Activated CD4-positive, CD25-positive, alpha-beta regulatory T cell treated with anti-CD3 and anti-CD28 coated beads, Interleukin-2, amount 50 U/mL, for 16 hours (primary cell): ENCODE results near the gene ZNF121.
"Not testable (repeated sequence)": the region's sequence is repeated elsewhere in the genome, so short reads cannot be mapped to it uniquely, and the experiment has no call there.

Experiments used
- DNase-seq: peaks from one replicate; pipeline ENCODE4 v3.0.0-alpha.2; 2020; ENCODE audit warnings: low read depth, low spot score

ZNF121 gene

DNA sequence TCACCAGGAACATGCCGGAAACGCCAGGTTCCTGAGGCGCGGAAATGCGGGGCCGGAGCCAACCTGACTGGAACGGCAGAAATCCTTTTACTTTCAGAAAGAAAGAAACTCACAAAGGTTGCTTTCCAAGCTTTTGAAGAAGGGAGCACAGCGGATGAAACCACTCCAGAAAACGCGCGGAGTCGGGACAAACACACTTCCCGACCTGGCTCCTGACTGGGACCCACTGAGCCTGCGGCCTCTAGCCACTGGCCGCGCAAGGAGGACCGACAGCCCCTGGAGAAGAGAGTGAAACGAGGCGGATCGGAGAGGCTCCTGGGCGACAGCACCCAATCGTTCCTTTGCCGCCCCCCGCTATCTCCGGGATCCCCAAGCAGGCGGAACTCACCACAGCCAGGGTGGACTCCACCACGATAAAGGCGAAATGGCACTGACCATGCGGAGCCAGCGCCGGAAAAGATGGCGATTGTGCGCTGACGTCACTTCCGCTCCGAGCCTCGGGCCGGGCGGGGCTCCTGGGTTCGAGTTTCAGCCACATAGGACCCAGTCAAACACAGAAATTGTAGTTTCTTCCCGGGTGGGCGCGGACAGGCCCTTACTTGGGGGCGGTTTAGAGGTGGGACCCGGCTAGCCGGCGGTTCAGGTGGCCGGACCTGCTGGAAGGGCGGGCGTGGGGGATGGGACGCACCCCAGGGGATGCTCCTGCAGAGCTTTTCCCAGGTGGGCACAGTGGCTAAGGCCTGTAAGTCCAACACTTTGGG is at the start of gene ZNF121:
Gene ZNF121 (minus strand): TSS at position 432 of the 761 bp plus-strand sequence. CDS start 16,407 bp downstream, outside the sequence.
- peak; percentile 59 for DNase-seq

- no peak for DNase-seq
Measured at GRCh38 chr19:9627856-9628255, 43.6 kb upstream of the ZNF121 start.

DNA sequence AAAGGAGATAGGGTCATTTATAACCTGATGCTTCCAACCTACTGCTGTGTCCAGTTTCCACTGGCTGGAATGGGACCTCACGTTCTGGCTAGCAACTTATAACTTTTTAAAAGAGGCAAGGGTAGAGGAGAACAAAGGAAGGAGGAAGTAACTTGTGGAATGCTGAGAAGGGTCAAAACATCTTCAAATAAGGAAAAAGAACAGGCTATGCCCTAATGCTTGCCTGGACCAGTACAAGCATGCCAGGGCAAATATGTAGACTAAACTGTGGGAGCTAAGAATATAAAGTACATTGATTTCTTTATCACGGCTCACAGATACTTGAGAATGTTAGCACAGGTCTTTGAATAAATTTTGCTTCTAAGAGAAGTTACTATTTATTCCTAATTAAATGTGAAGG is 38.2 kb upstream of the ZNF121 start:
- DNase-seq: no peak

- DNase-seq: peak; percentile 85
Measured at GRCh38 chr19:9621156-9622037, 37.1 kb upstream of the ZNF121 start, which contains the start of gene ZNF561. TSS of gene ZNF561 (minus strand) at chr19:9621232. CDS start at chr19:9619456, 1,776 bp downstream.

DNA sequence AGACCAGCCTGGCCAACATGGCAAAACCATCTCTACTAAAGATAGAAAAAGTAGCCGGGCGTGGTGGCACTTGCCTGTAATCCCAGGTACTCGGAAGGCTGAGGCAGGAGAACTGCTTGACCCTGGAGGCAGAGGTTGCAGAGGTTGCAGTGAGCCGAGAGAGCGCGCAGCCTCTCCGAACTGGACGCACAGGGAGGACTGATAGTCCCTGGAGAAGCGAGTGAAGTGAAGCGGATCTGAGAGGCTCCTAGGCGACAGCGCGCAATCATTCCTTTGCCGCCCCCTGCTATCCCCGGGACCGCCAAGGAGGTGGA is 36.5 kb upstream of the ZNF121 start:
- no peak for DNase-seq

GRCh38 chr19:9615844-9616243 is 31.5 kb upstream of the ZNF121 start:
- DNase-seq: no peak

DNA sequence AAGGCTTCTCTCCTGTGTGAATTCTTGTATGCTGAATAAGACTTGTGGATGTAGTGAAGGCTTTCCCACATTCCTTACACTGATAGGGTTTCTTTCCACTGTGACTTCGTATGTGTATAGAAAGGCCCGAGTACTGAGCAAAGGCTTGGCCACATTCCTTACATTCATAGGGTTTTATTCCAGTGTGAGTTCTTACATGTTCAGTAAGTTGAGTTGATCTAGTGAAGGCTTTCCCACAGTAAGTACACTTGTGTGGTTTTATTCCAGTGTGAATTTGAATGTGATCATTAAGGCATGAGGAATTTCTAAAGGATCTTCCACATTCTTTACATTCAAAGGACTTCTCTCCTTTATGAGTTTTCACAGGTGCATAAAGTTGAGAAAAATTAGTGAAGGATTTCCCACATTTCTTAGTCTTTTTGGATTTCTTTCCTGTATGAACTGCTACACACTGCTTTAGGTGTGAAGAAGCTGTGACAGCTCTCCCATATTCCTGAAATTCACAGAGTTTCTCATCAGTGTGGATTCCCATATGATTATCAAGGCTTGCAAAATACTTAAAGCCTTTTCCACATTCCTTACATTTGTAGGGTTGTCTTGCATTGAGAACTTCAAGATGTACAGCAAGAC is 26.3 kb upstream of the ZNF121 start:
- DNase-seq: no peak

DNA sequence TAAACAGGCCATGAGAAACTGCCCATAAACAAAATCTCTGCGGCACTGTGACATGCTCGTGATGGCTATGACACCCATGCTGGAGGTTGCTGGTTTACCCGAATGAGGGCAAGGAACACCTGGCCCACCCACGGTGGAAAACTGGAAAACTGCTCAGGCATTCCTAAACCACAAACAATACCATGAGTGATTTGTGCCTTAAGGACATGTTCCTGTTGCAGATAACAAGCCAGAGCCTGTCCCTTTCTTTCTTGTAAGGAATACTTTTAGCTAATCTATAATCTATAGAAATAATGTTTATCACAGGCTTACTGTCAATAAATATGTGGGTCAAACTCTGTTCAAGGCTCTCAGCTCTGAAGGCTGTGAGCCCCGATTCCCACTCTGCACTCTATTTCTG is 24.6 kb upstream of the ZNF121 start:
- no peak for DNase-seq

DNA sequence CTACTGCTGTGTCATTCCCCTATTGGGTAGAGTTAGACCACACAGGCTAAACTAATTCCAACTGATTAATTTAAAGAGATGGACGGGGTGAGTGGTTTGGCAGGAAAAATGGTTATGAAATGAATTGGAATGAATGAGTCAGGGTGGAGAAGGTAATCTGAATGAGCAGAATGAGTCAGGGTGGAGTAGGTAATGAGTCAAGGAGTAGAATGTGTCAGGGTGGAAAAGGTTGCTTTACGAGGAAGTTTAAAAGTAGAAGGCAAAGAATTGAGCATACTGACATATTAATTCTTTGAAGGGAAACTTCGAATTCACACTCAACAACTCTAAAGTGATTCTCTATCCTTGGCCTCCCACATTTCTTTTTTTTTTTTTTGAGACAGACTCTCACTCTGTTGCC is 12.7 kb upstream of the ZNF121 start:
- no peak for DNase-seq

- peak; percentile 55 for DNase-seq
Measured at GRCh38 chr19:9586764-9587163, 2.5 kb upstream of the ZNF121 start.

GRCh38 chr19:9582081-9582725 is 2.1 kb downstream of the ZNF121 start:
- DNase-seq: not testable (repeated sequence)

DNA sequence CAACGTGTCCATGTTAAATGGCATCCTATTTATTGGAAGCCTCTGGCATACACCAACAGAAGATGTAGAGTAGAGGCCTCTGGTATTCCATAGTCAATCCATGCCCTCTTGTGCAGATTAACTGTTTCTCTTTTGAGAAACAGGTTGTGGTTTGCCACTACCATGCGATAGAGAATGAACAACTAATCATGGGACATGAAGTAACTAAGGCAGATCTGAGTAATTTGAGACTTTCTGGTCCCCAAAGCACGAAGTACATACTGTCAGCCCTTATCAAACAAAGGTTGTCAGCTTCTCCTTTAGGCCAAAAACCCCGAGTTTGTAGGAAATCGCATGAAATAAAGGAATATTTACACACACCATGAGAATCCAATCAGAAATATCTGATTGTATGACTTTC is 3.6 kb downstream of the ZNF121 start:
- DNase-seq: no peak

DNA sequence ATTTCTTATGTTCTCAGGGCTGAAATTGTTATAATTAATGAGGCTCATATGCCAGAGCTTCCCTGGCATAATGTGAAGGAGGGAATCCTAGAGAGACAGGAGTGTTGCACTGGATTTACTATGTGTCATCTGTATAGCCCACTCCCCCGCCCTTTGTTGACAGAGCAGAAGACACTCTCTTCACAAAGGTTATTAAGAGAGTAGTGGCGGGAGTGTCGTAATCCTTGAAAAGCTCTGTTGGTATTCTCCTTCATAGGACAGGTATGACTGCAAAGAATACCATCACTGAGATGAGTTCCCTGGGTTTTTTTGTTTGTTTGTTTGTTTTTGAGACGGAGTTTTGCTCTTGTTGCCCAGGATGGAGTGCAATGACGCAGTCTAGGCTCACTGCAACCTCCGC is 14.0 kb downstream of the ZNF121 start:
- no peak for DNase-seq

DNA sequence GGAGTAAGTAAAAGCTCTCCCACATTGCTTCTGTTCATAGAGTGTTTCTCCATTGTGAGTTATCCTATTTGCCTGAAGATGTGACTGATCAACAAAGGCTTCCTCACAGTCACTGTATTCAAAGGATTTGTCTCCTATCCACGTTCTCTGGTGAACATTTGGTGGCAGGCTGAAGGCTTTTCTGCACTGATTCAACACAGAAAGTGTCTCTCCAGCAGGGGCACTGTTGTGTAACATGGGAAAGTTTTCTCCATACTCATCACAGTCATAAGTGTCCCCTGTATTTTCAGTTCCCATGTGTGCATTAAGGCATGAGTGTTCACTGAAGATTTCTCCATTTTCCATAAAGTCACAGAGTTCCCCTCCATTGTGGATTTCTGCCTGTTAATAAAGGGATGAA is 17.6 kb downstream of the ZNF121 start:
- DNase-seq: no peak

DNA sequence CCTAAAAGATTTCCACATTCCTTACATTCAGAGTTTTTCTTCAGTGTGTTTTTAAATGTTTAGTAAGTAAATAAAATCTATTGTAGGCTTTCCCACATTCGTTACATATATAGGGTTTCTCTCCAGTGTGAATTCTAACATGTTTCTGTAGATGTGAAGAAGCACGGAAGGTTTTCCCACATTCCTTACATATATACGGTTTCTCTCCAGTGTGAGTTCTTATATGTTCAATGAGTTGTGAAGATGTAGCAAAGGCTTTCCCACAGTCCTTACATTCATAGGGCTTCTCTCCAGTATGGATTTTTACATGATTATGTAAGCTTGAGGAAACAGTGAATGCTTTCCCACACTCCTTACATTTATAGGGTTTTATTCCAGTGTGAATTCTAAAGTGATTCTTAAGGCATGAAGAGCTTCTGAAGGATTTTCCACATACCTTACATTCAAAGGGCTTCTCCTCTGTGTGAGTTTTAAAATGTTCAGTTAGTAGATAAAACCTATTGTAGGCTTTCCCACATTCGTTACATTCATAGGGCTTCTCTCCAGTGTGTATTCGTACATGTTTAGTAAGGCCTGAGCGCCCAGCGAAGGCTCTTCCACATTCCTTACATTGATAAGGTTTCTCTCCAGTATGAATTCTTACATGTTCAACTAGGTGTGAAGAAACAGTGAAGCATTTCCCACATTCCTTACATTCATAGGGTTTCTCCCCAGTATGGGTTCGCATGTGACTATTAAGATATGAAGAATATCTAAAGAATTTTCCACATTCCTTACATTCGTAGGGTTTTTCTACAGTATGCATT is 18.2 kb downstream of the ZNF121 start:
- no peak for DNase-seq

DNA sequence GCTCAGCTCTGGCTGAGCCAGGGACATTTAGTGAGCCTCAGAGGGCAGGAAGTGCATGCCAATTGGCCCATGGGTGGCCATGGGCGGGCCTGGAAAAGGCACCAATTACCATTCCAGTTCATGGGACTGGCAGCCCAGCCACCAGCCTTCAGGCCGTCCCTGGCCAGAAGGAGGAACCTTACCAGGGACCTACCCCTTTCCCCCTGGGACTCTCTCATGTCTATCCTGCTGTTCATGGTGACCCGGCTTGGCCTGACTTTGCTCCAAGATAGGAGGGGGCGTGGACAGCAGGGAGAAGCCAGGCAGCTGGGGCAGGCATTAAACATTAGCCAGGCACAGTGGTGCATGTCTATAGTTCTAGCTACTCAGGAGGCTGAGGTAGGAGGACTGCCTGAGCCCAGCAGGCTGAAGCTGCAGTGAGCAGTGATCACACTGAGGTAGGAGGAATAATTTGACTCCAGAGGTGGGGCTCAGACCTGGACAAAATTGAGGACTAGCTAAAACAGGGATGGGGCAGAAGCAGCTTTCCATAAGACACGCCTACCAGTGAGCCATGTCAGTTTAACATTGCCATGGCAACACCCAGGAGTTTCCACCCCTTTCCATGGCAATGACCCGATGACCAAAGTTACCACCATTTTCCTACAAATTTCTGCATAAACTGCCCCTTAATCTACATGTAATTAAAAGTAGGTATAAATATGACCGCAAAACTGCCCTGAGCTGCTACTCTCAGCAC is 31.6 kb downstream of the ZNF121 start:
- DNase-seq: no peak

DNA sequence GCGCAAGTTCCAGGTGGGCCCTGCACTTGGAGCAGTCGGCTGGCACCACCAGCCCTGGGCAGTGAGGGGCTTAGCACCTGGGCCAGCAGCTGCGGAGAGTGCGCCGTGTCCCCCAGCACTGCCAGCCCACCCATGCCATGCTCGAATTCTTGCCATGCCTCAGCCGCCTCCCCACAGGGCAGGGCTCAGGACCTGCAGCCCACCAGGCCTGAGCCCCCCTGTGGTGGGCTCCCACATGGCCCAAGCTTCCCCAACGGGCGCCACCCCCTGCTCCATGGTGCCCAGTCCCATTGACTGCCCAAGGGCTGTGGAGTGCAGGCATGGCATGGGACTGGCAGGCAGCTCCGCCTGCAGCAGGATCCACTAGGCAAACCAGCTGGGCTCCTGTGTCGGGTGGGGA is 36.4 kb downstream of the ZNF121 start:
- DNase-seq: no peak

- DNase-seq: not testable (repeated sequence)
Measured at GRCh38 chr19:9541281-9541680, 43.0 kb downstream of the ZNF121 start.

GRCh38 chr19:9539921-9540320 is 44.4 kb downstream of the ZNF121 start:
- not testable (repeated sequence) for DNase-seq

DNA sequence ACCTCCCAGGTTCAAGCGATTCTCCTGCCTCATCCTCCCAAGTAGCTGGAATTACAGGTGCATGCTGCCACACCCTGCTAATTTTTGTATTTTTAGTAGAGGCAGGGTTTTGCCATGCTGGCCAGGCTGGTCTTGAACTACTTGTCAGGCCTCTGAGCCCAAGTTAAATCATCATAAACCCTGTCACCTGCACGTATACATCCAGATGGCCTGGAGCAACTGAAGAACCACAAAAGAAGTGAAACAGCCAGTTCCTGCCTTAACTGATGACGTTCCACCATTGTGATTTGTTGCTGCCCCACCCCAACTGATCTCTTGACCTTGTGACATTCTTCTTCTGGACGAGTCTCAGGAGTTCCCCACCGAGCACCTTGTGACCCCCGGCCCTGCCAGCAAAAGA is 45.1 kb downstream of the ZNF121 start:
- not testable (repeated sequence) for DNase-seq
